Effector memory CD4-positive, alpha-beta T cell (primary cell): ENCODE results near the gene ADAM22.

Source experiments
- DNase-seq, 3 donors: peaks; one replicate each; pipeline ENCODE4 v3.0.0-alpha.2; 2020
- H3K27ac ChIP-seq: 2 replicates; pipeline ENCODE4 v1.7.0; 2013; ENCODE audit warnings: mild to moderate bottlenecking, low read length, moderate library complexity; ENCODE audit not compliant: insufficient read depth, poor library complexity, severe bottlenecking
- H3K27me3 ChIP-seq: replicated peaks from 2 replicates; pipeline ENCODE4 v1.7.0; 2013; ENCODE audit warnings: mild to moderate bottlenecking, low read length; ENCODE audit not compliant: insufficient read depth, control insufficient read depth, poor library complexity, severe bottlenecking
- H3K36me3 ChIP-seq: 2 replicates; pipeline ENCODE4 v1.7.0; 2013; ENCODE audit warnings: mild to moderate bottlenecking, low read length, moderate library complexity; ENCODE audit not compliant: control insufficient read depth, insufficient read depth
- H3K4me1 ChIP-seq: 2 replicates; pipeline ENCODE4 v1.7.0; 2013; ENCODE audit warnings: low read length, mild to moderate bottlenecking; ENCODE audit not compliant: control insufficient read depth, insufficient read depth, poor library complexity, severe bottlenecking
- H3K4me3 ChIP-seq: 2 replicates; pipeline ENCODE4 v1.7.0; 2013; ENCODE audit warnings: low read length, low read depth, mild to moderate bottlenecking; ENCODE audit not compliant: insufficient read depth, poor library complexity, severe bottlenecking
- H3K9me3 ChIP-seq: 2 replicates; pipeline ENCODE4 v1.7.0; 2013; ENCODE audit warnings: mild to moderate bottlenecking, low read length, moderate library complexity; ENCODE audit not compliant: control insufficient read depth

Gene ADAM22

DNA sequence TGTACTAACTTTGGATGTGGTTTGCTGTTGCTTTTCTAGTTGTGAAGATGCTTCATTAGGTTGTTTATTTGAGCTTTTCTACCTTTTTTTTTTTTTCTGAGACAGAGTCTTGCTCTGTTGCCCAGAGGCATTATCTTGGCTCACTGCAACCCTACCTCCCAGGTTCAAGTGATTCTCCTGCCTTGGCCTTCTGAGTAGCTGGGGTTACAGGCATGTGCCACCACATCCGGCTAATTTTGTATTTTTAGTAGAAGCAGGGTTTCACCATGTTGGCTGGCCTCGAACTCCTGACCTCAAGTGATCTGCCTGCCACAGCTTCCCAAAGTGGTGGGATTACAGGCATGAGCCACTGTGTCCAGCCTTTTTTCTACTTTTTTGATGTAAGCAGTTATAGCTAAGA is 93.7 kb downstream of the ADAM22 start:
- Histone ChIP-seq H3K27me3 (no peaks in the 10 kb centered on the region), H3K4me1 (no peaks in the 10 kb centered on the region), H3K9me3 (no peaks in the 10 kb centered on the region), H3K36me3 (no peaks in the 10 kb centered on the region), H3K4me3 (no peak overlapping the region), H3K27ac (no peak overlapping the region)
- no peak for DNase-seq

DNA sequence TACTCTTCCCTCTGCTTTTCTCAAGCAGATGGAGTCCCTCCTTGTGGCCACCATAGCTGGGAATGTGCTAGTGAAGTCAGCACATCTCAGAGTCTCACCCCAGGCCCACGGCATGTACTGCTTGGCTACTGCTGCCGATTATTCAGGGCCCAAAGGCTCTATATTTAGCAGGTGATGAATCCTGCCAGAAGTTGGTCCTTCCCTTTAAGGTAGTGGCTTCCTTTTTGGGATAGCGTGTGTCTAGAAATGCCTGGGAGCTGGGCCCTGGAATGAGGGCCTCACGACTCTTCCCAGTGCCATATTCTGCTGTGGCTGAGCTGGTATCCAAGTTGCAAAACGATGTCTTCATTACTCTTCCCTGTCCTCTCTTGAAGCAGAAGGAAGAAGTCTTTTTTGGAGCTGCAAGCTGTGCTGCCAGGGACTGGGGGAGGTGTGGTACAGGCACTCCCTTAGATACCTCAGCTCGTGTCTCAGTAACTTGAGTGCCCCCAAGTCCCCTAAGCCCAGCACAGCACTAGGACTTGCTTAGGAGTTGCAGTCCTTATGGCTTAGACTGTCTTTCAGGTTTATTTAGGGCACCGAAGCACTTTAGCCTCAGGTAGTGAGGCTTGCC is 100.1 kb downstream of the ADAM22 start:
- DNase-seq, result no peak
- Histone ChIP-seq H3K4me1 (no peaks in the 10 kb centered on the region), H3K4me3 (no peak overlapping the region), H3K27ac (no peak overlapping the region), H3K27me3 (no peaks in the 10 kb centered on the region), H3K36me3 (no peaks in the 10 kb centered on the region), H3K9me3 (no peaks in the 10 kb centered on the region)

DNA sequence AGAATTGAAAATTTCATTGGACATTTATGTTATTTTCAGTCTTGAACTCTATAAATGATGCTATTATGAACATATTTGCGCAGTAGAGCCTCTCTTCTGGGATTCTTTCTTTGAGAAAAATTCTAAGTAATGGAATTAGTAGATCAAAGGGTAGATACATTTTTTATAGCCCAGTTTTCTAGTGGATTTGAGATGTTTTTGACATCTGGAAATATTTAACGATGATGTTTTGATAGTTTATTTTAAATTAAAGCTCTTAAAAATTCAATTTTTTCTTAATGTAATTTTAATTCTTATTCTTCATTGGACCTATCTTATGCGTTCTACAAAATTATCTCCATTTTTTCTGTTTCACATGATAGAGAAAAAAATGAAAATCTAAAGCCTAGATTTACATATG is 103.0 kb downstream of the ADAM22 start:
- Histone ChIP-seq H3K9me3 (no peaks in the 10 kb centered on the region), H3K36me3 (no peaks in the 10 kb centered on the region), H3K4me3 (no peak overlapping the region), H3K27ac (no peak overlapping the region), H3K27me3 (no peaks in the 10 kb centered on the region), H3K4me1 (no peaks in the 10 kb centered on the region)
- no peak for DNase-seq

DNA sequence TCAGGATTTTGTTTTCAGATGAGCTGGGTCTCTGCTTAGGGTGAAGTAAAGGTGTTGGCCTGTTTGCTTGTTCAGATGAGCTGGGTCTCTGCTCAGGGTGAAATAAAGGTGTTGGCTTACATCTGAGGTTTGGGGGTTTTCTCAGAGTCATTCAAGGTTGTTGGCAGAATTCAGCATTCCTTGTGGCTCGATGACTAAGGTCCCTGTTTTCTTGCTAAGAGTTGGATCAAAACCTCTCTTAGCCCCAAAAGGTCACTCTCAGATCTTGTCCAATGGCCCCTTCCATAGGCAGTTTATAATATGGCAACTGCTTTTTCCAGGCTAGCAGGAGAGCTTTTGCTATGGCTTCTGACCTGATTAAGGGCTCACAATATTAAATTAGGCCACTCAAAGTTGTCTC is 106.6 kb downstream of the ADAM22 start:
- Histone ChIP-seq H3K4me1 (no peaks in the 10 kb centered on the region), H3K36me3 (no peaks in the 10 kb centered on the region), H3K27me3 (no peaks in the 10 kb centered on the region), H3K9me3 (no peaks in the 10 kb centered on the region), H3K27ac (no peak overlapping the region), H3K4me3 (no peak overlapping the region)
- DNase-seq, result no peak

DNA sequence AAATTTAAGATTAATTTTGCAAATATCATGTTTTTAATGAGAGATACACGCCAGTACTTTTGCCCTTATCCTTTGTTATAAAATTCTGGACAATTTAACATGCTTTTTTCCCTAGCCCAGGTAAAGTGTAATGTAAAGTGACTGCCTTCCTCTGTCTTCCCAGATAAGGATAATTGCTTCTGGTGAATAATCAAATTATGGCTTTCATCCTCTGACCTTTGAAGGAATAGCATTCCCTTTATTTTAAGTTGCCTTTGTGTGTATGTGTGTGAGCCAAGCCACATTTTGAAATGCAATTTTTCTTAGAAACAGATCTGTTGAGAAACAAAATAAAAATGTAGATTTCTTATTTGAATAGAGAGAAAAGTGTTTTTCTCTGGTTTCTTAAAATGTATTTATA is 107.5 kb downstream of the ADAM22 start:
- no peaks in the 10 kb centered on the region for H3K9me3 ChIP-seq
- no peak overlapping the region for H3K27ac ChIP-seq
- no peak overlapping the region for H3K4me3 ChIP-seq
- no peak for DNase-seq
- H3K36me3 ChIP-seq, result no peaks in the 10 kb centered on the region
- no peaks in the 10 kb centered on the region for H3K4me1 ChIP-seq
- no peaks in the 10 kb centered on the region for H3K27me3 ChIP-seq

DNA sequence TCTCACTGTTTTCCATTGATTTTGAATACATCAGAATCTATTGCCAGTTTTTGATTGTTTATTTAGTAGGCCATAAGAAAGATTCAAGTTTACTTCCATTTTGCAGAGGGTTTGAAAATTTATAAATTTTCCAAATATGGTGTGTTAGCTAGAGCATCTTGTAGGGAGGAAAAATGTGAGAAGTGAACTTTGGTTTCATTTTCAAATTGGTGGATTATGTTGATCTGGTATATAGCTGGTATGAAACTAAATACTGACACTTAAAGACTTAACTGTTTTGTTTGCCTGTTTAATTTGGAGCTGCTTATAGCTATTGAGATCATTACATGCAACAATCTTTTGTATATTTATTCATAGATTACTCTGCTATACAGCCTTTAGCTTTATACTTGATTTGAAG is 108.1 kb downstream of the ADAM22 start:
- DNase-seq, result no peak
- no peaks in the 10 kb centered on the region for H3K27me3 ChIP-seq
- H3K4me1 ChIP-seq, result no peaks in the 10 kb centered on the region
- H3K4me3 ChIP-seq, result no peak overlapping the region
- no peaks in the 10 kb centered on the region for H3K36me3 ChIP-seq
- H3K9me3 ChIP-seq, result no peaks in the 10 kb centered on the region
- H3K27ac ChIP-seq, result no peak overlapping the region

DNA sequence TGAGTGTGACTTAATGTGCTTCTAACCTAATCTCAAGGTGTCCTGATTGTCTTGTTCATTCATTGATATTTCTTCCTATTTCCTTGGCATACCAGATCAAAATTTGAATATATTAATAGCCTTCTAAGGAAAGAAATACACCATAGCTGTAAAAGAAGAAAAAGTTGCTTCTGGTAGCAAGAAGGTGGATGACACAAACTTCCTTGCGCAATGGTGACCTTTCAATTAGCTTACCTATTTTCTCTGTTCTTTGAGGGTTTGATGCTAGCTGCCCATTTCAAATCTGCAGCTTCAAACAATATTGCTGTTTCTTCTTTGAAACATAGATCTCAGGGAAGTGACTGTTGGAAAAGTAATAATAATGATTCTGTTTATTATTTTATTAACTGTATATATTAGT is 108.8 kb downstream of the ADAM22 start:
- no peak overlapping the region for H3K4me3 ChIP-seq
- no peak for DNase-seq
- H3K27me3 ChIP-seq, result no peaks in the 10 kb centered on the region
- H3K27ac ChIP-seq, result no peak overlapping the region
- no peaks in the 10 kb centered on the region for H3K36me3 ChIP-seq
- H3K4me1 ChIP-seq, result no peaks in the 10 kb centered on the region
- no peaks in the 10 kb centered on the region for H3K9me3 ChIP-seq

DNA sequence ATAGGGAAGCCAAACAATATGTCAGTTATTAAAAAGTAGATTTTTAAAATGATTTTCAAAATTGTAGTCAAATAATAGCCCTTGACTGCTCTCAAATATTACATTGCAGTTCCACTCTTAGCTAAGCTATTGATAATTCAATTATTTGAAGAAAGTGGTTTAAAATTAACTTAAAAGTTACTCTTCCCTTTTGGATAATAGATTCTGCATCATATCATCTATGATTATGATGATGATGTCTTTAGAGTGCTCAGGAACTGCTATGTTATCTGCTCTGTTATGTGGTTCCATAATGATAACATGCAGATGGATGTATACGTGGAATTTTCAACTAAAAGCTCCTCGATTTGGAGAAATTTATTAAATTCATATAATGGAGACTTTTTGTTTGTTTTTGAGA is 110.0 kb downstream of the ADAM22 start:
- Histone ChIP-seq H3K9me3 (no peaks in the 10 kb centered on the region), H3K36me3 (no peaks in the 10 kb centered on the region), H3K27me3 (no peaks in the 10 kb centered on the region), H3K4me3 (no peak overlapping the region), H3K4me1 (no peaks in the 10 kb centered on the region), H3K27ac (no peak overlapping the region)
- no peak for DNase-seq

DNA sequence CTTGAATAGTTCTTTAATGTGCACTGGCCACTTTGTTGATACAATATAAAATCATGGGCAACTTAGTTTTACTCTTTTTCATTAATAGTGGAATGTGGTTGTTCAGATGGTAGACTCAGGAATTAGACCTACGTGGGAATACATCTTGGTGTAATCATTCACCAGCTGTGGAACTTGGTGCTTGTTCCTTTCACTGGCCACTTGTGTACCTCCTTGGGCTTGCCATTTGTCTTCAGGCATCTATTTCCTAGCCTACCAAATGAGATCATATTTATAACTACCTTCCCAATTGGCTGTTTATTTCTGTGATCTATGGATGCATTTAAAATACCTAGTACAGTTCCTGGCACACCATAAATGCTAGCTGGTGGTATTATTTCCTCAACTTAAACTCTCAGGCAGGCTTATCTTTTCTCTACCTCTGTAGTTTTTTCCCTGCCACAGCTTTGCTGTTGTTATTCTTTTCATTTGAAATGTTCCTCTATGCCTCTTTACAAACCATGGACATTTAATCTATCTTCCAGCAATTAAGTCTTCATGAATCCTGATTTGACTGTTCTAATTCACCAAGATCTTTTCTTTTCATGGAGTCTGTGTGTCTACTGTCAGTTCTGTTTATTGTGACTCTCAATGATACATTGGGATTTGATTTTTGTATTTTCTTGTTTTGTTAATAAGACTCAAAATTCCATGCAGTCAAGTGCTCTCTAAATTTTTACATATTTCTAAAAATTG is 113.0 kb downstream of the ADAM22 start:
- no peak for DNase-seq
- Histone ChIP-seq H3K9me3 (no peaks in the 10 kb centered on the region), H3K36me3 (no peaks in the 10 kb centered on the region)

DNA sequence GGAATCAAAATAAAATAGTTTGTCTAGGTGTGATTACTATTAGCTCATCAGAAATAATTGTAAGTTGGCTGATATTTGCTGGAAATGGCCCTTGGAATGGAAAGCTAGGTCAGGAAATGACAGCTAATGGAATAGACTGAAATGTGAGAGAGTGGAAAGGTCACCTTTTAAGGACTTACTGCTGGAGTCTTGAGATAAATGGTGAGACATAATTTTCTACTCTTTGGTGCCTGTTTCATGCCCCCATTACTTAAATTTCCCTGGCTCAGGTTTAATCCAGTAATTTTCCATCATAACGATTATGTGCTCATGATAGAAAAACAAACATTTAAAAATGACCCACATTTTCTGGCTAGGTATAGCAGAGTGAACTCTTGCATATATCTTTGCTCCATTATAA is 123.6 kb downstream of the ADAM22 start:
- no peaks in the 10 kb centered on the region for H3K9me3 ChIP-seq
- H3K36me3 ChIP-seq, result no peaks in the 10 kb centered on the region
- H3K4me3 ChIP-seq, result no peak overlapping the region
- H3K4me1 ChIP-seq, result no peaks in the 10 kb centered on the region
- no peak for DNase-seq
- no peaks in the 10 kb centered on the region for H3K27me3 ChIP-seq
- H3K27ac ChIP-seq, result no peak overlapping the region

More for the DNA sequence above, 113.0 kb downstream of the ADAM22 start:
- Histone ChIP-seq H3K4me1 (no peaks in the 10 kb centered on the region), H3K27ac (no peak overlapping the region), H3K27me3 (no peaks in the 10 kb centered on the region), H3K4me3 (no peak overlapping the region)
